Cortex of kidney (tissue), 1 donor: Measurements from ENCODE around the gene KRTAP23-1.

ENCODE experiments used
- DNase-seq: peaks from one replicate; lab custom pipeline; 2025; lab: John Stamatoyannopoulos, UW

Gene KRTAP23-1

GRCh38 chr21:30306884-30307283, 41.5 kb downstream of the KRTAP23-1 start:
- DNase-seq, result no peak

- no peak for DNase-seq
Observed at GRCh38 chr21:30305136-30305535, 43.3 kb downstream of the KRTAP23-1 start.
